ENCODE data around the gene GOLGA6L2. TPM values are rescaled to one million over a fixed set of nuclear protein-coding genes. Genes with fewer than 3 reads are reported as not detected.

GOLGA6L2 gene
- total and polyA plus RNA-seq, 2 of the 8 experiments (the other 6 are each of a cell fraction or from before 2014, with no cell fraction given), result not detected

GRCh38 chr15:23437673-23438072 is 9.4 kb downstream of the GOLGA6L2 start:
- Histone ChIP-seq H4K91ac (replicated peaks; ENCODE audit: insufficient read length, low read length) (no peak overlapping the region), H3K9me3 (ENCODE audit: insufficient read depth in 2 of 2, low read depth in 1 of 2, low read length in 1 of 2) (peaks cover 14 to 32% of the 10 kb centered on the region in 2 experiments; a peak in 3 of 4 replicates), H2AFZ (ENCODE audit: low read length) (no peak overlapping the region), H2AK5ac (ENCODE audit: low read depth, low read length) (no peak overlapping the region), H2BK15ac (ENCODE audit: low read length) (no peak overlapping the region), H3K9ac (replicated peaks in 1 of 4; ENCODE audit: extremely low read depth in 1 of 4, low read depth in 3 of 4, low read length in 3 of 4) (no peak overlapping the region), H3K27ac (ENCODE audit: low read depth, low read length) (no peak overlapping the region), H3K23me2 (ENCODE audit: low read depth, low read length) (no peaks in the 10 kb centered on the region), H2BK120ac (replicated peaks; ENCODE audit: low read depth, low read length) (no peak overlapping the region), H3K79me1 (ENCODE audit: low read depth, low read length) (no peaks in the 10 kb centered on the region), H3K4ac (replicated peaks; ENCODE audit: insufficient read length, low read depth, low read length) (no peak overlapping the region), H3K4me1 (replicated peaks in 1 of 4; ENCODE audit: control insufficient read depth in 3 of 4, insufficient read depth in 4 of 4, low read length in 3 of 4) (no peaks in the 10 kb centered on the region), H3K56ac (replicated peaks; ENCODE audit: insufficient read length, low read depth, low read length) (no peak overlapping the region), H3K4me2 (ENCODE audit: insufficient read depth in 1 of 2, low read depth in 2 of 2, low read length in 2 of 2) (no peak overlapping the region), H3K27me3 (replicated peaks in 1 of 4; ENCODE audit: control insufficient read depth in 3 of 4, extremely low read depth in 1 of 4, insufficient read depth in 3 of 4, low read length in 3 of 4) (no peaks in the 10 kb centered on the region), H3K79me2 (ENCODE audit: control insufficient read depth in 1 of 2, insufficient read depth in 2 of 2, low read length in 2 of 2) (no peaks in the 10 kb centered on the region), H3K14ac (ENCODE audit: insufficient read length) (no peak overlapping the region), H4K5ac (ENCODE audit: insufficient read length, low read depth, low read length) (no peak overlapping the region), H2BK20ac (ENCODE audit: low read length) (no peak overlapping the region), H4K8ac (ENCODE audit: extremely low read depth, insufficient read depth, low read length) (no peak overlapping the region), H3K18ac (ENCODE audit: extremely low read depth, low read length) (no peak overlapping the region), H3K23ac (ENCODE audit: insufficient read length) (no peak overlapping the region), H3K4me3 (ENCODE audit: extremely low read depth in 1 of 4, insufficient read depth in 2 of 4, low read depth in 3 of 4, low read length in 4 of 4) (no peak overlapping the region), H4K20me1 (replicated peaks in 1 of 2; ENCODE audit: control insufficient read depth in 1 of 2, insufficient read depth in 2 of 2, low read length in 2 of 2) (no peaks in the 10 kb centered on the region), H2BK5ac (ENCODE audit: low read depth, low read length) (no peak overlapping the region), H2BK12ac (ENCODE audit: low read depth, low read length) (no peak overlapping the region), H3K36me3 (ENCODE audit: control insufficient read depth in 2 of 4, insufficient read depth in 4 of 4, low read length in 3 of 4) (no peaks in the 10 kb centered on the region)
- ChIA-PET CTCF (ENCODE audit: partially characterized antibody) (no interaction called here), POLR2A (ENCODE audit: partially characterized antibody) (no interaction called here)
- TF ChIP-seq, protein P1, sequence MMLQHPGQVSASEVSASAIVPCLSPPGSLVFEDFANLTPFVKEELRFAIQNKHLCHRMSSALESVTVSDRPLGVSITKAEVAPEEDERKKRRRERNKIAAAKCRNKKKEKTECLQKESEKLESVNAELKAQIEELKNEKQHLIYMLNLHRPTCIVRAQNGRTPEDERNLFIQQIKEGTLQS (IDR thresholded peaks at IDR 0.05; ENCODE audit: insufficient read depth, low read depth, low read length), result no peak
- TF ChIP-seq MAX (IDR thresholded peaks at IDR 0.05) (no peak), SP1 (IDR thresholded peaks at IDR 0.05; ENCODE audit: low read depth, low read length) (no peak)
- no peak for FAIRE-seq
- WGBS, 2 experiments (ENCODE audit: extremely low coverage in 1 of 2, insufficient coverage in 1 of 2, insufficient read length in 1 of 2, insufficient replicate concordance in 2 of 2, low coverage in 1 of 2, low lambda C conversion rate in 2 of 2, missing lambda C conversion rate in 1 of 2), result 100% methylated on average over 2 of the region's 2 CpGs; no CpG with 5 or more reads in 1 of the 2 experiments
- DNase-seq (ENCODE audit: low read depth in 1 of 2, low spot score in 2 of 2), result no peak

All from H1 (cell line).